ENCODE results near the gene SAC3D1. TPM values are rescaled to one million over a fixed set of nuclear protein-coding genes. Genes with fewer than 3 reads are reported as not detected.

The SAC3D1 gene
- total RNA-seq, 2 experiments from 2014 or later, result 24.3 to 27.2 TPM

- Mint-ChIP-seq H3K4me1 (peaks cover under 1% of the 10 kb centered on the region), H3K9me3 (ENCODE audit: low read depth) (no peaks in the 10 kb centered on the region), H3K36me3 (no peaks in the 10 kb centered on the region), H3K27ac (no peak overlapping the region), H3K27me3 (no peaks in the 10 kb centered on the region), H3K4me3 (no peak overlapping the region)
- no peak for DNase-seq
- CTCF ChIA-PET, result interaction anchor here (1.9 kb wide), 1 partner anchor 76 kb away, joined by 6 read pairs; no protein-coding TSS in a partner anchor
- no peak for ATAC-seq
Measured at GRCh38 chr11:65034423-65034822, 6.6 kb upstream of the SAC3D1 start.

GRCh38 chr11:65035579-65035978 lies 5.4 kb upstream of the SAC3D1 start:
- H3K36me3 Mint-ChIP-seq, result no peaks in the 10 kb centered on the region
- peaks cover 8% of the 10 kb centered on the region for H3K4me1 Mint-ChIP-seq
- H3K27ac Mint-ChIP-seq, result no peak overlapping the region
- CTCF ChIA-PET, result interaction anchor here (1.0 kb wide), 1 partner anchor 21 kb away, joined by 5 read pairs; the partner anchor contains the start of gene ARL2
- no peak overlapping the region for H3K4me3 Mint-ChIP-seq
- DNase-seq (no peak), ATAC-seq (no peak)
- H3K9me3 Mint-ChIP-seq (ENCODE audit: low read depth), result no peaks in the 10 kb centered on the region
- H3K27me3 Mint-ChIP-seq, result no peaks in the 10 kb centered on the region

GRCh38 chr11:65036931-65037330 lies 4.1 kb upstream of the SAC3D1 start:
- ATAC-seq (no peak), DNase-seq (no peak)
- H3K27me3 Mint-ChIP-seq, result no peaks in the 10 kb centered on the region
- CTCF ChIA-PET, result interaction anchor here (1.2 to 2.3 kb wide), 2 partner anchors 9 to 23 kb away, joined by 5 to 10 read pairs; partner anchors contain the start of gene ARL2
- H3K9me3 Mint-ChIP-seq (ENCODE audit: low read depth), result no peaks in the 10 kb centered on the region
- H3K36me3 Mint-ChIP-seq, result no peaks in the 10 kb centered on the region
- no peak overlapping the region for H3K4me3 Mint-ChIP-seq
- H3K27ac Mint-ChIP-seq, result no peak overlapping the region
- peaks cover 10% of the 10 kb centered on the region for H3K4me1 Mint-ChIP-seq

- ATAC-seq (no peak), DNase-seq (no peak)
- Mint-ChIP-seq H3K27ac (peak overlapping the region; percentile 97), H3K4me3 (peak overlapping the region; percentile 84), H3K27me3 (no peaks in the 10 kb centered on the region), H3K4me1 (peaks cover 32% of the 10 kb centered on the region), H3K36me3 (peaks cover 12% of the 10 kb centered on the region), H3K9me3 (ENCODE audit: low read depth) (no peaks in the 10 kb centered on the region)
- CTCF ChIA-PET, result interaction anchor here (0.6 to 3.8 kb wide), 14 partner anchors 8 to 276 kb away, joined by 3 to 32 read pairs (median 3); partner anchors contain the start of genes ARL2, FAU, MRPL49 and PPP2R5B
Measured at GRCh38 chr11:65040520-65040846, 527 bp upstream of the SAC3D1 start.

- ATAC-seq (no peak), DNase-seq (no peak)
- H3K27ac Mint-ChIP-seq, result no peak overlapping the region
- CTCF ChIA-PET, result interaction anchor here (0.7 to 3.8 kb wide), 3 partner anchors 29 to 232 kb away, joined by 3 to 32 read pairs (median 4); partner anchors contain the start of gene ARL2
- H3K4me3 Mint-ChIP-seq, result peak overlapping the region; percentile 84
- no peaks in the 10 kb centered on the region for H3K27me3 Mint-ChIP-seq
- peaks cover 13% of the 10 kb centered on the region for H3K36me3 Mint-ChIP-seq
- no peaks in the 10 kb centered on the region for H3K9me3 Mint-ChIP-seq (ENCODE audit: low read depth)
- H3K4me1 Mint-ChIP-seq, result peaks cover 52% of the 10 kb centered on the region
Measured at GRCh38 chr11:65042891-65043290, 1.9 kb downstream of the SAC3D1 start.

- ATAC-seq, result no peak
Measured at GRCh38 chr11:65043881-65044501, 3.0 kb downstream of the SAC3D1 start.

GRCh38 chr11:65045061-65045460 lies 4.1 kb downstream of the SAC3D1 start:
- Mint-ChIP-seq H3K27me3 (no peaks in the 10 kb centered on the region), H3K27ac (no peak overlapping the region), H3K4me1 (peaks cover 48% of the 10 kb centered on the region), H3K36me3 (peaks cover 13% of the 10 kb centered on the region), H3K9me3 (ENCODE audit: low read depth) (no peaks in the 10 kb centered on the region), H3K4me3 (no peak overlapping the region)
- no peak for DNase-seq
- ATAC-seq, result no peak
- CTCF ChIA-PET, result interaction anchor here (1.7 kb wide), 1 partner anchor 32 kb away, joined by 4 read pairs; no protein-coding TSS in a partner anchor

More at GRCh38 chr11:65043881-65044501, 3.0 kb downstream of the SAC3D1 start:
- peaks cover 13% of the 10 kb centered on the region for H3K36me3 Mint-ChIP-seq
- CTCF ChIA-PET, result no interaction called here
- no peaks in the 10 kb centered on the region for H3K9me3 Mint-ChIP-seq (ENCODE audit: low read depth)
- no peak overlapping the region for H3K27ac Mint-ChIP-seq
- peaks cover 55% of the 10 kb centered on the region for H3K4me1 Mint-ChIP-seq
- no peak for DNase-seq
- no peaks in the 10 kb centered on the region for H3K27me3 Mint-ChIP-seq
- no peak overlapping the region for H3K4me3 Mint-ChIP-seq

- Mint-ChIP-seq H3K4me1 (peaks cover 46% of the 10 kb centered on the region), H3K36me3 (peaks cover 13% of the 10 kb centered on the region), H3K27me3 (no peaks in the 10 kb centered on the region), H3K9me3 (ENCODE audit: low read depth) (no peaks in the 10 kb centered on the region), H3K27ac (no peak overlapping the region), H3K4me3 (no peak overlapping the region)
- ATAC-seq (no peak), DNase-seq (no peak)
- CTCF ChIA-PET, result interaction anchor here (1.3 to 1.7 kb wide), 2 partner anchors 31 to 33 kb away, joined by 4 read pairs; partner anchors contain the start of gene ARL2
Measured at GRCh38 chr11:65045728-65046127, 4.7 kb downstream of the SAC3D1 start.

GRCh38 chr11:65047581-65048422 lies 6.8 kb downstream of the SAC3D1 start:
- Mint-ChIP-seq H3K9me3 (ENCODE audit: low read depth) (no peaks in the 10 kb centered on the region), H3K27ac (peak overlapping the region; percentile 65), H3K27me3 (no peaks in the 10 kb centered on the region), H3K36me3 (peaks cover 12% of the 10 kb centered on the region), H3K4me3 (peak overlapping the region; percentile 75), H3K4me1 (peaks cover 46% of the 10 kb centered on the region)
- CTCF ChIA-PET, result interaction anchor here (1.0 to 1.1 kb wide), 2 partner anchors 34 to 200 kb away, joined by 3 to 6 read pairs; partner anchors contain the start of gene ARL2
- ATAC-seq (peak; percentile 67), DNase-seq (no peak)

GRCh38 chr11:65051398-65051858 lies 10.4 kb downstream of the SAC3D1 start:
- DNase-seq, result no peak
- H3K4me3 Mint-ChIP-seq, result no peak overlapping the region
- CTCF ChIA-PET, result interaction anchor here (0.7 kb wide), 1 partner anchor 1261 kb away, joined by 3 read pairs; no protein-coding TSS in a partner anchor

GRCh38 chr11:65053827-65054508 lies 13.0 kb downstream of the SAC3D1 start:
- Mint-ChIP-seq H3K4me1 (peaks cover 23% of the 10 kb centered on the region), H3K4me3 (no peak overlapping the region), H3K36me3 (no peaks in the 10 kb centered on the region), H3K9me3 (ENCODE audit: low read depth) (no peaks in the 10 kb centered on the region), H3K27ac (no peak overlapping the region), H3K27me3 (no peaks in the 10 kb centered on the region)
- DNase-seq (no peak), ATAC-seq (no peak)
- CTCF ChIA-PET, result no interaction called here

More at GRCh38 chr11:65051398-65051858, 10.4 kb downstream of the SAC3D1 start:
- peaks cover 2% of the 10 kb centered on the region for H3K36me3 Mint-ChIP-seq
- no peaks in the 10 kb centered on the region for H3K9me3 Mint-ChIP-seq (ENCODE audit: low read depth)
- no peaks in the 10 kb centered on the region for H3K27me3 Mint-ChIP-seq
- H3K4me1 Mint-ChIP-seq, result peaks cover 40% of the 10 kb centered on the region
- H3K27ac Mint-ChIP-seq, result no peak overlapping the region
- no peak for ATAC-seq

GRCh38 chr11:65055538-65055937 lies 14.5 kb downstream of the SAC3D1 start:
- H3K27ac Mint-ChIP-seq, result no peak overlapping the region
- no peak for ATAC-seq

GRCh38 chr11:65056999-65057398 lies 16.0 kb downstream of the SAC3D1 start:
- CTCF ChIA-PET, result no interaction called here
- no peaks in the 10 kb centered on the region for H3K9me3 Mint-ChIP-seq (ENCODE audit: low read depth)
- DNase-seq, result no peak

More at GRCh38 chr11:65055538-65055937, 14.5 kb downstream of the SAC3D1 start:
- Mint-ChIP-seq H3K4me3 (no peak overlapping the region), H3K27me3 (no peaks in the 10 kb centered on the region), H3K9me3 (ENCODE audit: low read depth) (no peaks in the 10 kb centered on the region), H3K36me3 (no peaks in the 10 kb centered on the region), H3K4me1 (peaks cover 30% of the 10 kb centered on the region)
- DNase-seq, result no peak
- CTCF ChIA-PET, result no interaction called here

More at GRCh38 chr11:65056999-65057398, 16.0 kb downstream of the SAC3D1 start:
- H3K4me3 Mint-ChIP-seq, result no peak overlapping the region
- H3K27ac Mint-ChIP-seq, result no peak overlapping the region
- peaks cover 28% of the 10 kb centered on the region for H3K4me1 Mint-ChIP-seq
- no peaks in the 10 kb centered on the region for H3K36me3 Mint-ChIP-seq
- H3K27me3 Mint-ChIP-seq, result no peaks in the 10 kb centered on the region
- no peak for ATAC-seq
